Tibial artery (tissue), 4 donors: ENCODE results near the gene BTBD19.

Source experiments
- DNase-seq, 2 donors: peaks; one replicate each; pipeline ENCODE4 v3.0.0-alpha.2; 2019
- H3K27ac ChIP-seq, 2 donors: fragments of 200-600 bp; sonication (generic) in 1 of 2; 1 replicate in 1 of 2; 2 replicates in 1 of 2; pipeline ENCODE4 v1.5.1; 2018 to 2019; ENCODE audit warnings: mild to moderate bottlenecking in 1 of 2
- H3K27me3 ChIP-seq, 2 donors: fragments of 200-600 bp; sonication (generic) in 1 of 2; one replicate each; pipeline versions ENCODE4 v1.5.1 to v1.6.0; 2016 to 2019
- H3K36me3 ChIP-seq, 3 donors: fragments of 200-600 bp; sonication (generic) in 2 of 3; one replicate each; pipeline ENCODE4 v1.5.1; 2016 to 2019; ENCODE audit warnings: mild to moderate bottlenecking in 2 of 3
- H3K4me1 ChIP-seq, 4 donors: fragments of 200-600 bp; sonication (generic) in 2 of 4; 1 replicate in 3 of 4; 2 replicates in 1 of 4; pipeline ENCODE4 v1.5.1; 2016 to 2019
- H3K4me3 ChIP-seq, 2 donors: fragments of 200-600 bp; sonication (generic) in 1 of 2; 1 replicate in 1 of 2; 2 replicates in 1 of 2; pipeline ENCODE4 v1.5.1; 2018 to 2019; ENCODE audit warnings: mild to moderate bottlenecking in 2 of 2
- H3K9me3 ChIP-seq, 3 donors: fragments of 200-600 bp; sonication (generic) in 1 of 3; one replicate each; pipeline ENCODE4 v1.5.1; 2016 to 2019
- intact Hi-C: fragments of 100-400 bp; cut with DNase I; formaldehyde crosslinking; loops from one replicate; pipeline ENCODE4 v1.15.0; 2023; ENCODE audit warnings: low total_unique reads
- TF ChIP-seq, protein P1 (sequence below), 2 experiments: fragments of 200-600 bp in 1 of 2; fragments of 450-650 bp in 1 of 2; IDR thresholded peaks; one replicate each; pipeline ENCODE4 v1.5.1; 2017 to 2019; ENCODE audit warnings: antibody characterized with exemption in 2 of 2, mild to moderate bottlenecking in 1 of 2, moderate library complexity in 1 of 2

The BTBD19 gene

DNA sequence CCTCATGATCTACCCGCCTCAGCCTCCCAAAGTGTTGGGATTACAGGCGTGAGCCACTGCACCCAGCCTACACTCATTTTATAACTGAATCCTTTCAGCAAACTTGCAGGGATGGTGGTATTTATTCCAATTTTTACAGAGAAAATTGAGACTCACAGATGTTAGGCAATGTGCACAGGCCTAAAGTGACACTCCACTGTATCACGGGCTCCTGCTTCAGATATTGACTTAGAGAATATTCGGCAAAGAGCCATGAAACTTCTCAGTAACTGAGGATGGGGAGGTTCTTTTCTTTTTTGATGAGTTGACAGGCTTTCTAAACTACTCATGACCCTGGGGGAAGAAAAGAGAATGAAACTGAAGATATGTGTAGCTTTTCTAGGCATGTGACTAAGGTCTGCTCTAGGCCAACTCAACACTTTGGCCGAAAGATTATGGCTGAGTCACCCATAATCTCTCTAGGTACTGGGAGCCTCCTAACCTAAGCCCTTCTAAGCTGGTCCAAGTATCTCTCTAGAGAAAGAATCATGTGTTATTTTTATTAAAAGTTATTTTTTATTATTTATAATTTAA lies 54.6 kb downstream of the BTBD19 start:
- Histone ChIP-seq H3K4me1 (peaks cover 0 to 5% (median 0%) of the 10 kb centered on the region in 4 donors), H3K9me3 (no peaks in the 10 kb centered on the region), H3K27me3 (no peaks in the 10 kb centered on the region), H3K4me3 (no peak overlapping the region), H3K27ac (no peak overlapping the region), H3K36me3 (peaks cover 0 to 42% (median 0%) of the 10 kb centered on the region in 3 donors)
- TF ChIP-seq, protein P1, sequence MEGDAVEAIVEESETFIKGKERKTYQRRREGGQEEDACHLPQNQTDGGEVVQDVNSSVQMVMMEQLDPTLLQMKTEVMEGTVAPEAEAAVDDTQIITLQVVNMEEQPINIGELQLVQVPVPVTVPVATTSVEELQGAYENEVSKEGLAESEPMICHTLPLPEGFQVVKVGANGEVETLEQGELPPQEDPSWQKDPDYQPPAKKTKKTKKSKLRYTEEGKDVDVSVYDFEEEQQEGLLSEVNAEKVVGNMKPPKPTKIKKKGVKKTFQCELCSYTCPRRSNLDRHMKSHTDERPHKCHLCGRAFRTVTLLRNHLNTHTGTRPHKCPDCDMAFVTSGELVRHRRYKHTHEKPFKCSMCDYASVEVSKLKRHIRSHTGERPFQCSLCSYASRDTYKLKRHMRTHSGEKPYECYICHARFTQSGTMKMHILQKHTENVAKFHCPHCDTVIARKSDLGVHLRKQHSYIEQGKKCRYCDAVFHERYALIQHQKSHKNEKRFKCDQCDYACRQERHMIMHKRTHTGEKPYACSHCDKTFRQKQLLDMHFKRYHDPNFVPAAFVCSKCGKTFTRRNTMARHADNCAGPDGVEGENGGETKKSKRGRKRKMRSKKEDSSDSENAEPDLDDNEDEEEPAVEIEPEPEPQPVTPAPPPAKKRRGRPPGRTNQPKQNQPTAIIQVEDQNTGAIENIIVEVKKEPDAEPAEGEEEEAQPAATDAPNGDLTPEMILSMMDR (IDR thresholded peaks at IDR 0.05) = no peak
- DNase-seq = no peak
- intact Hi-C loops = no loop called here
